NCI-H524 treated with DMSO at 0.1 percent for 48 hours (cell line): ENCODE measurements around the gene SMOC1.

ENCODE experiments used
- DNase-seq: peaks from one replicate; lab custom pipeline; 2025; lab: John Stamatoyannopoulos, UW

SMOC1 gene

DNA sequence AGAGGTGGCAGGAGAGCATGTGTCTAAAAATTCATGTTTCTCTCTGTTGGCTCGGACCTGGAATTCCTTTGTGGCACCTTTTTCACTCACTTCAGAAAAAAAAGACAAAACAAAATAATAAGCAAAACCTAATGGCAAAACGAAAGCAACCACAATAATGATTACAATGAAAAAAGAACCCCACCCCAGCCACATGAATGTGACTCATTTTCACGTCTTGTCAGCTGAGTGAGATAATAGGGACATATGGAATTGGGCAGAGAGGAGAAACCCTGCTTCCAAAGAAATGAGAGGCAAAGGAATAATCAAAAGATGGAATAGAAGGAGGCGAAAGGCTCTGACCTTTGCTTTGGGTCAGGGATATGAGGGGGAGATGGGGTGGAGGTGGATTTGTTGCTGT lies 166.1 kb downstream of the SMOC1 start:
- no peak for DNase-seq

DNA sequence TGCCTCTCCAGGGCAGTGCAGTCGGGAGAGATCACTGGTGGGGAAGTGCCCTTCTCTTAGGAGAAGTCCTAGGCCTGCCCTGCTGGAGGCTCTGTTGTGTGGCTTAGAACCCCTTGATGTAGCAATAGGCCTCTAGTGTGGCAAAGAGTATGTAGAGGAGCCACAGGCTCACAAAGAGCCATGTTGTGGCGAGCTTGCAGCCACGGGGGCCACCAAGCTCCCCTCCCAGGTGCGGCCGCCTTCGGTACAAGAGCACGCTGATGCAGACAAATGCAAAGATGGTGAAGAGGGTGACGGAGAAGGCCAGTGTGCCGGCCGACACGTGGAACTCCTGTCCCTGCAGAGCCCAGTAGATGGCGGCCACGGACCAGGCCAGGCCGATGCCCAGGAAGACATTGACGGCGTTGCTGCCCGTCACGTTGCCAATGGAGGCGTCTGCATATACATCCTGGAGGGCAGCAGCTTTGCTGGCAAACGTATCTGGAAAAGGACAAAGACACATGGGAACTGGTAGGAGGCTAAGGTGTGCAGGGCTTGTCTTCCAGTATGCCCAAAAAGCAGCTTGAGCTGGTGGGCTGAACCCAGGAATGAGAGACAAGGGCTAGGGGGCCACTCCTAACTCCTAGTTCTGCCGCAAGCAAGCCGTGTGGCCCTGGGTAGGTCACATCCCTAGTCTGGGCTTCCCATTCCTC lies 166.8 kb downstream of the SMOC1 start:
- peak; percentile 73 for DNase-seq

DNA sequence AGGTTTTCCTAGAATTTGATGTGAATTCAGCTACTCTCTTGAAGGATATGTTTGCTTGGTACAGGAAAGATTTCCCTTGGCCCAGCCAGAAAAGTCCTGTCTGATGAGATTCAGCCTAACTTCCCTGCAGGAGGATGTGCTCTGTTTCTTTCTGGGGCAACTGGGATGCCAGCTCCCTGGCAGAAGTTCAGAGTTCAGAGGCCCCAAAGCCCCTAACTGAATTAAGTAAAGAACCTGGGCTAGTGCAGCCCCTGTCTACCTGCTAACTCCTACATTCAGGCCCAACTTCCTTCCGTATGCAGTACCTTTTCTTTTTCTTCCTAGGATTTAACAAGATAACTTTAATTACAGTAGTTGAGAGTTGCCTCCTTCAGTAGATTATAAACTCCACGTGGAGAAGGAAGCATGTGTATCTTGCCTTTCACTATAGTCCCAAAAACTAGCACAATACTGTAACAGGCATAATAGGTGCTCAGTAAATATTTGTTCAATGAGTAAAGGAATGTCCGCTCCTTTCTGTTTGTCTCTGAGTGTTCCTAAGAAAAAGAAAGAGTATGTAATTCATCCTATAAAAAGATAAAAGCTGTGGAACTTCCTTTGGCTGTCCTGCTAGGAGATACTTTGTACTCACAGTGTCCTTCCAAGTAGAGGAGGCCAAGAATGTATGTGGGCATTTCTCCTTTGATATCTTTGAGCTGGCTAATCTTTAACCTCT lies 168.5 kb downstream of the SMOC1 start:
- no peak for DNase-seq

DNA sequence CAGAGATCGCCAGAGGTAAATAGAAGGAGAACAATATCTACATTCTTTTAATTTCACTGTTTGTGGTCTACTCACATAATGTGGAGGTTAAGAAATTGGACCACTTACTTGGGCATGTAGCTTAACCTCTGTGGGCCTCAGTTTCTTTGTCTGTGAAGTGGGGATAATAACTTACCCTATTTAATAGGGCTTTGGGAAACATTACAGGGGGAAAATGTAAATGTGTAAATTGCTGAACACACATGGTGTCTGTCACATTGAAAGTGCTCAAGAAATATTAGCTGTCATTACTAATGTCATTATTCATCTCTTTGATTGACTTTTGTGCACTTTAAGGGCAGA lies 169.1 kb downstream of the SMOC1 start:
- DNase-seq = no peak

DNA sequence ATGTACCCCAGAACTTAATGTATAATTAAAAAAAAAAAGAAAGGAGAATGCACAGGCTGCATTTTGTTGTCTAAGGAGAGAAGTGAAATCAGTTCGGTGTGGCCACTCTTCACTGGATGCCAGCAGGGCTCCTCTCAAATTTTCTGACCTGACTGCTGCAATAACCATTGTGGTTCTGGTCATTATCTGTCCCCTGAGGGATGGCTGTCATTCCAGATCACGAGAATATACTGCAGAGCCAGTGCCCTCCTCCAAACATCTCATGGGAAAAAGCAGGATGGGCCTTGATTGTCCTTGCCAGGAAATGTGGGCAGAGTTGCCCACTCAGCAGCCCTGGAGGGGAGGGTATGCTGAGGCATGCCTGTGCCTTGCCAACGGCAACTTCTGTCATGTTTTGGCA lies 170.4 kb downstream of the SMOC1 start:
- DNase-seq = no peak

DNA sequence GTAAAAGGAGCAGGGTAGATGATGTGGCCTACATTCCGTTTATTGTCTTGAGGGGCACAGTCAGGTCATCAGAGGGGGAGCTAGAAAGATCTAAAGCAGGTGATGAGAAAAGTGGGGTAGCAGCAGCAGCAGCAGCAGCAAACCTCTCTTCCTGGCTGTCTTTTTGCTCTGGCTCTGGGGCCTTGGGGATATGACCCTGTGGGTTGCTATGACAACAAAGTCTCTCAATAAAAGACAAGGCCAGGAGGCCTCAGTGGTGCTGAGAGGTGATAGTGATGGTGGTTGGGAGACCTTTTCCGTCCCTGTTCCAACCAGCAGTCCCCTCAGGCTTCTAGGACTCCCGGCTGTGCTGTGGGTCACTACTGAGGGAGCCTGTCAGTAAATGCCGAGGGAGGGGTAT lies 170.9 kb downstream of the SMOC1 start:
- DNase-seq = no peak

DNA sequence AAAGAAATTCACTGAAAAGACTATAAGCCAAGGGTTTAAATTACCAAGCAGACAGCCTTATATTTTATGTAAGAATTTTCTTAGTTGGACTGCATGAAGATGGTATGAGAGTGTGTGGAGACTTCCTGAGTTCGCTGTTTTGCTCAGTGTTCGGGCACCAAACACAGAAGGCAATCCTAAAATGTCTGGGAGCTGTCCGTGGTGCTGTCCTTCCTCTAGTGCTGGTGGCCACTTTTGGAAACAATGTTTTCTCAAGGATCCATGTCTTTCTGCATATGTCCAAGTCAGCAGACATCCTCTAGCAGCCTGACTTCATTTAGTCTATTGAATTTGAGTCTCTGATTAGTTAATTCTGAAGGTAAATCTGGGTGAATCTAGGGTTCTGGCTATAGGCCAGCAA lies 173.8 kb downstream of the SMOC1 start:
- no peak for DNase-seq

DNA sequence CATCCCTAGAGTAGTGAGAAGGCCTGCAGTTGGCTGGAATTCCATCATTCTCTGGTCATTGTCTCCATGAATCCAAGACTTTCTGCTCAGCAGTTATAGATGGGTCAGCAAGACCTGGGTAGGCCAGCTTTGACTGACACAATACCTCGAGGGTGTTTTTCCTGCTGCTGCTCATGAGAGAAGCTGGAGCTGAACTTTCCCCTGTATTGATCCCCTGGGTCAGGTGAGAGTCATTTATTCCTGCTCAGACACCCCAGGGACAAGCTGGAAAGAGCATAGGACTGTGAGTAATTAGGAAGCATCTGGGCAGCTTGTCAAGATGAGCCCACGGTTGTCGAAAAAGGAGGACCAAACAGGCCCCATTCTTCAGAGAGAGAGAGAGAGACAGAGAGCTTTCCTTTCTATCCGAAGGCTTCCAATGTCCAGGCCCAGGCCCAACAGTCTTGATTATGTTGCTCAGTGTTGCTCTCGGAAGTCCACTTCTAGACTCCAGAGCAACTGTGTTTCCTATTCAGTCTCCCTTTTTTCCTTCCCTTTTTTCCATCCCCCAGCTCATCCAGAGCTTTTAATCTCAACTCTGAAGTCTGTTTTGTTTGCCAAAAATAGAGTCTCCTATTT lies 178.4 kb downstream of the SMOC1 start:
- no peak for DNase-seq

DNA sequence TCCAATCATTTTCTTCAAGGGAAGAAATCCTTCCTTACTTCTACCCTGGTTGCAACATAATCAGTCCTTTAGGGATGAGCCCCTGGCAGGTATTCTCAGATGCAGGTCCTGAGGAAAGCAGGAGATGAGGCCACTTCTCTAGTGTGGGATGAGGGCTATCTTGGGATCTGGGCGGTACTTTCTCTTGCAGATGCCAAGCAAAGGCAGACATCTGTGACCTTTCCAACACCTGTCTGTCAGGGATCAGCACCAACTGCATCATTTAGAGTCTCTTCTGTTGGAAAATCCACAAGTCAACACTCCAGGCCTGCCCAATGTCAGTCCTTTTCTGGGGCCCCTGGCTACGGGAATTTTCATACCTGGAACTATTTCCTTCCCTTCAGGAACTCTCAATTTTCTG lies 180.3 kb downstream of the SMOC1 start:
- DNase-seq = no peak

DNA sequence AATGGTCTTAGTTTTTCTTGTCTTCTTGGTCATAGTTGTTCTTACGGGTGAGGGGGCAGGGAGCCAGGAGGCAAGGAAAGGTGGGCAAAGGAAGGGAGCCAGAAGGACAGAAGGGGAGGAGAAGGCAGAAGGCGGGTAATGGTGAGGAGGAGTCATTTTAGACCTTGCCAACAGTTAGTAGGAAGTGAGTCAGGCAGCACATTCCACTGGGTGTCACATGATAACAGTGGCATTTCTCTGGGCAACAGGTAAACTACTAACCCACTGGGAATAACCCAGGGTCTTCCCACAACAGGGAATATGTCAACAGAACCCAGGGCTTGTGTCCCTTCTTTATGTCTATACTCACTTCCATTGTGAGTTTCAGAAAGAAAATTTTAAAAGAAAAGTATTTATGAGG lies 181.9 kb downstream of the SMOC1 start:
- DNase-seq = no peak

DNA sequence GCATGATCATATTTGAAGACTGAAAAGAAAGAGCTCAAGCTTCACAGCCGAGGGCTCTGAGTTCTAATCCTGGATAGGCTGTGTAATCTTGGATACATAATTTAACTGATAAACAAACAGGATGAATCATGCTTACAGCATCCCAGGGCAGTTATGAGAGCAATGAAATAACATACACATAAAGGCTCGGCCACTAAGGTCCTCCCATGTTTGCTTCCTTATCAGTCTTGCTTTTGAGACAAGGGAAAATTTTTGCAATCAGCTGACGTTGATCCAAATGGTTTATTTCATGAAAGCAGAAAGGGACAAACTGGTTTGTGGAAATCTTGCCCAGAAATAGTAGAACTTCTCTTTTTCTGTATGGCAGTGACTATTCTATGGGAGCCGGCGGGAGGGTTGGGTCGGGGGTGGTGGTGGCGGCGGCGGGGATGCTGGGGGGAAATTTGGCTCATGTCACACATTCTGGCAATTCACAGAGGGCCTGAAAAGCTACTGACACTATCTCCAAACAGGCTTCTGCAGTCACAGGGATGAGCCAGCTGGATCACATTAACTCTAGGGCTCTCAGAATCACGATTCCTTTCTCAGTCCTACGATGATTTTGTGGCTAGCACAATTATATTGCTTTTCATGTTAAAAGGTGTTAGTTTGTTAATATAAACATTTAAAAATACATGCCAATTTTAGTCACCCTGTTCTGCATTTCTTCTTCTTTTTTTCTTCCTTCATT lies 185.1 kb downstream of the SMOC1 start:
- no peak for DNase-seq

DNA sequence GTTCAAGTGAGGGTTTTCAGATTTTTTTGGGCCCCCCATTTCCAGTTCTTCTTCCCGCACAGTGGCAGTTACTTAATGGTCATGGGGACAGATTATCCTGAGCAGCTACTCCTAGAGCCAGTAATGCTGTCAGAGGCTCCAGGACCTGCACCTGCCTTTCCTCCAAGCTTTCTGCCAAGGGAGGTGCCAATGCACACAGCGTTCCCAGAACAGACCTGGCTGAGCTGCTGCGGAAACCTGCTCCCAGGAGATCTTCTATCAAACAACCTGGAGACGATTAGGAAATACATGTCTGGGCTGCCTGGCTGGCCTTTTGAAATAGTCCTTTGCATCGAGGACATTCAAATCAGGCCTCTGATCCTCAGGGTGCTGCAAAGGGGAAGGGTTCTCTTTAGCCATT lies 188.6 kb downstream of the SMOC1 start:
- no peak for DNase-seq

DNA sequence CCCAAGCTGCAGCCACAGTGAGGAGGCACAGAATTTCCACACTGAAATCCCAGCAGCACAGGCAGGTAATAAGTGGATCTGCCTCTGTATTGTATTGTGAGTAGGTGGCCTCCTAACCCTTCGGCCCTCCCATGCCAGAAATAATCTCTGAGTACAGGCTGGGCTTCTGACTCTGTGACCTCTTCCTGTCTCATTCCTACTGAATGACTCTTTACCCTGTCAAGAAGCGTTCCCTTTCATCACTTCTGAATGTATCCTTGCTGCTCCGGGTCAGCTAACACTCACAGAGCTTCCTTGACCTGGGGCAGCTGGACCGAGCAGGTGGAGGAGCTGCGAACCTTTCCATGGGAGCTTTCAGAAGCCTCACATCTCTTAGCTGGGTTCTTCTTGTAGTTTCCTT lies 190.0 kb downstream of the SMOC1 start:
- DNase-seq = no peak

DNA sequence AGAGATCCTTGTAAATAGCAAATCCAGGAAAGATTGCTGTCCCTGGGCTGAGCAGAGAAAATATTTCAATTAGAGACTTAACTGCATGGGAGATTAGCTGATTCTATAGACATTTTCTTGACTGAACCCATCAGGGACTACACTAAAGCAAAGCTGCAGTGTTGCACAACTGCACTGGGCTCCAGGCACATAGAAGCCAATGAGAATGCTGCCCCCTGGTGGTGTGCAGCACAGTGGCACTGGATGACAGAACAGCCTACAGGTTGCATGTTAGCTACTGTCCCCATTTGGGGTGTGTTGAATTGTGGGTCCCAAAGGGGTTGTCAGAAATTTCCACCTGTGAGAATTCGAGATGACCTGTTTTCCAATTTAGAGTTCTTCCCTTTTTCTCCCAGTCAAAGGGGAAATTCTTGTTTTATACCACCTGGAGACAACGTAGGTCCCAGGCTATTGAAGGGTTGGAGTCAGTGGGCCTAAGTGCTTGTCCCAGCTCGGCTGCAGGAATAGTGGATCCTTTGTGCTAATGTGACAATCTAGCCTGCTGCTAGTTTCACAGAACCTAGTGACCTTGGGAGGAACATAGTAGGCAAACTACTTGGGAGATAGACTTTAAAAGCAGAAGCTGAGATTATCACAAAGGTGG lies 194.8 kb downstream of the SMOC1 start:
- DNase-seq = no peak

DNA sequence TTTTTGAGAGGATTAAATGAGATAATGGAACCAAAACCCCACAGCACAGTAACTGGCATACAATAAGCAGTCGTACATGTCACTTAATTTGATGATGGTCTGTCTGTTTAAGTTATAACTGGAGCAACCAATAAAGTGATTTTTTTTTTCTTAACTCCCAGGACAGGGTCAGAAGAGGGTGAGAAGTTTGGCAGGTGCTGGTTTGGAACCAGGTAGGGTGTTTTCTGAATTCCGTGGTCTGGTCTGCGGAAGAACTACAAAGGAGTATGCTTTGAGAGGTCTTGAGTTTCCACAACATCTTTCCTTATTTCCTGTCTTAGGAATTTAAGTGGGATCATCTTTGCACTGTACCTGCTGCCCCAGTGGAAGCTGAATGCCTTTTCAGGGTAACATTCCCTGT lies 197.8 kb downstream of the SMOC1 start:
- DNase-seq = no peak

DNA sequence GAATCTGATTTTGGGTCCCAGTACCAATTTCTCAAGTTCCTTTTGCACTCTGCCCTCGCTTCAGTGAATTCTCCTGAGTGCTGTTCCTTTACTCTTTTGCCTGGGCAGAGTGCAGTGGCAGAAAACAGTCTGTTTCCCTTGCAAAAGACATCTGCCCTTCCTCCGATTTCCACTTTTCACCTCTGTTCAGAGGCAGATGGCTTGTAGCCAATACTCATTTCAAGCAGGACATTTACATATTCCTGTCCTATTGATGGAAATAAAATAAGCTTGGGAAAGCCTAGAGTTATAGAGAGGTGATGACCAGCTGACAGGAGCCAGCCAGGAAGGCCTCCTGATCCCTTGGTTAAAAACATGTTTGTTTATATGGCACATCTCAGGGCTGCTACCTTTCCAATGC lies 198.5 kb downstream of the SMOC1 start:
- DNase-seq = no peak

DNA sequence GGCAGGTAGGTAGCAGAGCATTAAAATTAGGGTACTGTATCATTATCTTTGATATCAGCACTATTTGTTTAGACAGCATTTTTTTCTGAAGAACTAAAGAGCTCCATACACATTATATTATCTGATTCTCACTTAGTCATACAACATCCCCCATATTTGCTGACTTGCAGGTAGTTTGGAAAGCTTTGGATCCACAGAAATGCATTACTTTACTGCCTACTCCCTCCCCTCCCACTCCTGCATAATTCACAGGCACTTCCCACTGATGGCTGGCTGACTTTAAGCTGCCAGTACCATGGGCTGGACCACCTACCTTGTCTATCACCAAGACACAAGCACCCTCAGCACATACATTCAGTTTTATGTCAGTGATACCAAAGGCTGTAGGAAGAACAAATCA lies 199.1 kb downstream of the SMOC1 start:
- DNase-seq = no peak

DNA sequence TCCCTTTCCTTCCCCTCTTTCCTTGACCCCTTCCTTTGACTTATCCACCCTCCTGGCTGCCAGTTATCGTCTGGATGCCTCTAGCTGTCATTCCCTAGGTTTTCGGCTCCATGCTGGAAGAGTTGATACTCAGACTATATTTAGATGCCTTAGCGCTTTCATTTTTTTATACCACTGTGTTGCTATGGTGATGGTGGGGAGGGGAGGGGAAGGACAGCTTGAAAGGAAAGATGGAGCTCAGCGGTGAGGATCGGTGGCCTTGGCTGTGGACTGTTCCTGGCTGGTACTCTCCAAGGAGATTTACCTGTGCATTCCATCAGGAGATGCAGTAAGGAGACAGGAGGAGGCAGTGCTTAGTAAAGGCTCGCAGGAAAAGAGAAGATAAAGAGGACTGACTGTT lies 200.9 kb downstream of the SMOC1 start:
- DNase-seq = no peak
